AG09319 (cell line): ENCODE results near the gene FAM217A.

Source experiments
- DNase-seq: peaks from one replicate; pipeline ENCODE4 v3.0.0-alpha.2; 2010; ENCODE audit warnings: low read depth; ENCODE audit errors: extremely low read depth
- CTCF ChIP-seq: IDR thresholded peaks from 2 replicates; pipeline ENCODE4 v1.5.1; 2011; ENCODE audit warnings: low read depth, mild to moderate bottlenecking, inconsistent platforms, low read length, moderate library complexity

FAM217A gene

GRCh38 chr6:4020822-4021132 lies 58.2 kb downstream of the FAM217A start:
- no peak for DNase-seq
- TF ChIP-seq CTCF, result no peak

GRCh38 chr6:4018924-4019236 lies 60.1 kb downstream of the FAM217A start:
- no peak for TF ChIP-seq CTCF
- DNase-seq, result no peak
